Measurements from ENCODE around the gene PPFIBP1. TPM values are rescaled to one million over a fixed set of nuclear protein-coding genes. Genes with fewer than 3 reads are reported as not detected.

Gene PPFIBP1
- total and polyA plus RNA-seq, 12 donors: 9.6 to 123 (median 74.3) TPM

DNA sequence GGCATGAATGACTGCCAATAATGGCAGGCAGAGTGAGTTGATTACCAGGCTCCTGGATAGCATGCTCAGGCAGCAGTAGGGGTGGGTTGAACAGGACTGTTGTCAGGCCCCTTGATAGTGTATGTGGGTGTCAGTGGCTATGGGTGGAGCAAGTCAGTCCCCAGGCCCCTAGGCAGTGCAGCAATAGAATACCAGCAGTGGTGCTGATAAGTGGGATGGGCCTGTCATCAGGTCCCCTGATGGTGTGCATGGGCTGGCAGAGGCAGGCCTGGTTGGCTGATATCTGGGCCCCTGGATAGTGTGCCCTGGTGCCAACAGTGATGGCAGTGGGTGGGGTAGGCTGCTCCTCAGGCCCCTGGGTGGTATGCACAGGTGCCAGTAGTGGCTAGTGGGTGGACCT lies 45.1 kb upstream of the PPFIBP1 start:
- no peak overlapping the region for H3K27ac ChIP-seq
- peaks cover 0 to 10% (median 4%) of the 10 kb centered on the region in 3 donors for H3K9me3 ChIP-seq (replicated peaks in 1 of 3)
- no peaks in the 10 kb centered on the region for H3K36me3 ChIP-seq (replicated peaks in 1 of 2)
- H3K4me1 ChIP-seq (replicated peaks in 1 of 2): peaks cover 6 to 7% of the 10 kb centered on the region in 2 donors
- no peak for TF ChIP-seq POLR2A (IDR thresholded peaks at IDR 0.05)
- TF ChIP-seq, protein P1, sequence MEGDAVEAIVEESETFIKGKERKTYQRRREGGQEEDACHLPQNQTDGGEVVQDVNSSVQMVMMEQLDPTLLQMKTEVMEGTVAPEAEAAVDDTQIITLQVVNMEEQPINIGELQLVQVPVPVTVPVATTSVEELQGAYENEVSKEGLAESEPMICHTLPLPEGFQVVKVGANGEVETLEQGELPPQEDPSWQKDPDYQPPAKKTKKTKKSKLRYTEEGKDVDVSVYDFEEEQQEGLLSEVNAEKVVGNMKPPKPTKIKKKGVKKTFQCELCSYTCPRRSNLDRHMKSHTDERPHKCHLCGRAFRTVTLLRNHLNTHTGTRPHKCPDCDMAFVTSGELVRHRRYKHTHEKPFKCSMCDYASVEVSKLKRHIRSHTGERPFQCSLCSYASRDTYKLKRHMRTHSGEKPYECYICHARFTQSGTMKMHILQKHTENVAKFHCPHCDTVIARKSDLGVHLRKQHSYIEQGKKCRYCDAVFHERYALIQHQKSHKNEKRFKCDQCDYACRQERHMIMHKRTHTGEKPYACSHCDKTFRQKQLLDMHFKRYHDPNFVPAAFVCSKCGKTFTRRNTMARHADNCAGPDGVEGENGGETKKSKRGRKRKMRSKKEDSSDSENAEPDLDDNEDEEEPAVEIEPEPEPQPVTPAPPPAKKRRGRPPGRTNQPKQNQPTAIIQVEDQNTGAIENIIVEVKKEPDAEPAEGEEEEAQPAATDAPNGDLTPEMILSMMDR (IDR thresholded peaks at IDR 0.05): no peak
- no peak for DNase-seq
- intact Hi-C loops (cut with DNase I): no loop called here
- H3K27me3 ChIP-seq: no peaks in the 10 kb centered on the region
- H3K4me3 ChIP-seq: no peak overlapping the region

DNA sequence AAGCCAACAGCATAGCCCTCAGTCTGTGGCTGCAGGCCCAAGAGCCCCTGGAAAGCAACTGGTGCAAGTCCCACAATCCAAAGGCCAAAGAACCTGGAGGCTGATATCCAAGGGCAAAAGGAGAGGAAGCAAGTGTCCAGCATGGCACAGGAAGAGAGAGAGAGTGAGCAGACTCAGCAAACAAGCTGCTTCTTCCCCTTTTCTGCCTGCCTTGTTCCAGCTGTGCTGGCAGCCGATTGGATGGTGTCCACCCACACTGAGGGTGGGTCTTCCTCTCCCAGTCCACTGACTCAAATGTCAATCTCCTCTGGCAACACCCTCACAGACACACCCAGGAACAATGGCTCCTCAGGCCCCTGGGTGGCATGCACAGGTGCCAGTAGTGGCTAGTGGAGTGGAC lies 44.0 kb upstream of the PPFIBP1 start:
- intact Hi-C loops (cut with DNase I): no loop called here
- Histone ChIP-seq H3K9me3 (replicated peaks in 1 of 3) (peaks cover 0 to 10% (median 4%) of the 10 kb centered on the region in 3 donors), H3K27me3 (no peaks in the 10 kb centered on the region), H3K27ac (no peak overlapping the region), H3K4me3 (no peak overlapping the region), H3K4me1 (replicated peaks in 1 of 2) (no peaks in the 10 kb centered on the region), H3K36me3 (replicated peaks in 1 of 2) (no peaks in the 10 kb centered on the region)
- TF ChIP-seq, protein P1 (IDR thresholded peaks at IDR 0.05): no peak
- no peak for TF ChIP-seq POLR2A (IDR thresholded peaks at IDR 0.05)
- no peak for DNase-seq
- 78 to 100% (median 81%) methylated on average over 1 of the region's 1 CpG; no CpG with 5 or more reads in 1 of the 4 donors for WGBS, 4 donors

DNA sequence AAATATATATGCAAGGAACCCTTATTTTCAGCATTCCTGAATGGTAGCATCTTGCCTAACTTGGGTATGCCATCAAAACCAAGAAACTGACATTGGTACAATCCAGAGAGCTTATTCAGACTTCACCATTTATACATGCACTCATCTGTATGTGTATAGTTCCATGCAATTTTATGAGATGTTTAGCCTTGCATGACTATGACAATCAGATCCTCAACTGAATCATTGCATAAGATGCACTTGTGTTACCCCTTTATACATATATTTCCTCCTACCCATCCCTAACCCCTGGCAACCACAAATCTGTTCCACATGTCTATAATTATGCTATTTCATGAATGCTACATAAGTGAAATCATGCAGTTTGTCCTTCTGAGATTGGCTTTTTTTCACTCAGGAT lies 37.0 kb upstream of the PPFIBP1 start:
- no peak overlapping the region for H3K27ac ChIP-seq
- DNase-seq: no peak
- H3K36me3 ChIP-seq (replicated peaks in 1 of 2): no peaks in the 10 kb centered on the region
- H3K4me1 ChIP-seq (replicated peaks in 1 of 2): no peaks in the 10 kb centered on the region
- intact Hi-C loops (cut with DNase I): no loop called here
- H3K4me3 ChIP-seq: no peak overlapping the region
- no peaks in the 10 kb centered on the region for H3K9me3 ChIP-seq (replicated peaks in 1 of 3)
- no peaks in the 10 kb centered on the region for H3K27me3 ChIP-seq
- no peak for TF ChIP-seq POLR2A (IDR thresholded peaks at IDR 0.05)
- TF ChIP-seq, protein P1 (IDR thresholded peaks at IDR 0.05): no peak

DNA sequence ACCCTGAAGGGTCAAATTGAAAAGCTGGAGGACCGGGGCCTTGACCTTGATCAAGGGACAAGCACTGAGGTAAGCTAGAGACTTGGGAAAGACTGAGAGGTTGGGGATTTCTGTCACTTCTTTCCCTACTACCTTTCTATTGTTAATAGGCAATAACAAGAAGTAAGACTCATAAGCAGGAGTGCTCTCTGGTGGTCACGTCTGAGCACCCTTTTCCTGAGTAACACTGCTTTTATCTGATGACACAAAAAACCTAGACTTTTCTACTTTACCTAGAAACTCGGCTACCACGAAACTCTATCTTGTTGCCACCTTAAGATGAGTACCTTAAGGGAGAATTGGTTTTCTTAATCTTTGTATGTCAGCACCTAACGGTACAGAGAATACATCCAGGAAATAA lies 35.5 kb upstream of the PPFIBP1 start:
- WGBS, 4 donors: 59 to 63% (median 62%) methylated on average over 5 of the region's 5 CpGs
- peak in 1 of 7 donors; percentile 9 for DNase-seq

More for the DNA sequence above, 35.5 kb upstream of the PPFIBP1 start:
- H3K4me1 ChIP-seq (replicated peaks in 1 of 2): no peaks in the 10 kb centered on the region
- H3K9me3 ChIP-seq (replicated peaks in 1 of 3): no peaks in the 10 kb centered on the region
- H3K4me3 ChIP-seq: no peak overlapping the region
- H3K27me3 ChIP-seq: no peaks in the 10 kb centered on the region
- TF ChIP-seq, protein P1 (IDR thresholded peaks at IDR 0.05): peak in 1 of 6 experiments; percentile 11
- no peak for TF ChIP-seq POLR2A (IDR thresholded peaks at IDR 0.05)
- H3K36me3 ChIP-seq (replicated peaks in 1 of 2): no peaks in the 10 kb centered on the region
- intact Hi-C loops (cut with DNase I): no loop called here
- H3K27ac ChIP-seq: no peak overlapping the region
